Measurements from ENCODE around the gene ATG13.

Gene ATG13

DNA sequence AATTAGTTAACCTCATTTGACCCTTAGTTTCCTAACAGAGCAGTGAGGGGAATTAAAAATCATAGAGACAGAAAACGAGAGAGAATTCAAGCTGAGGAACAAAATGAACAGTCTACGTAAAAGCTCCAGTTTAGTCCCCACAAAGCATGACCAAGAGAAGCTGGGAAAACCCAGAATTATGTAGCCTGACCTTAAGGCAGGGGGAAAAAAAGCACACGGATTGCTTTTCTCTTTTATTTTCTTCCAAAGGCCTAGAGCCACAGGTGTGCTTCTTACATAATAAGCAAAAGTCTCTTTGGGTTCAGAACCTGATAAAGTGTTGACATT, 23.0 kb upstream of the ATG13 start:
- H3K36me3 ChIP-seq (ENCODE audit: insufficient read depth, low read length), result no peaks in the 10 kb centered on the region
- no peaks in the 10 kb centered on the region for H4K20me1 ChIP-seq (ENCODE audit: insufficient read depth, low read length)
- no peaks in the 10 kb centered on the region for H3K9me2 ChIP-seq (ENCODE audit: low read depth, low read length)
- H3F3A ChIP-seq (ENCODE audit: insufficient read depth, low read length), result no peaks in the 10 kb centered on the region
- H3K9me3 ChIP-seq (ENCODE audit: low read length), result no peaks in the 10 kb centered on the region
- H3K4me3 ChIP-seq (ENCODE audit: low read depth, low read length, poor library complexity, severe bottlenecking), result peak overlapping the region; percentile 93
- H3K4me1 ChIP-seq (ENCODE audit: insufficient read depth, low read length, severe bottlenecking), result peaks cover 37% of the 10 kb centered on the region
- H3K79me2 ChIP-seq (ENCODE audit: insufficient read depth, low read length), result peaks cover 43% of the 10 kb centered on the region
- H3K27ac ChIP-seq (ENCODE audit: low read depth, low read length, poor library complexity, severe bottlenecking), result peak overlapping the region; percentile 62
- peak overlapping the region; percentile 93 for H3K4me2 ChIP-seq (ENCODE audit: low read length)
- peak overlapping the region; percentile 81 for H3K9ac ChIP-seq (ENCODE audit: low read length)
- H3K27me3 ChIP-seq (ENCODE audit: insufficient read depth, low read length), result no peaks in the 10 kb centered on the region
- peak overlapping the region; percentile 87; the same call in 1 of the 2 replicates for H2AFZ ChIP-seq (ENCODE audit: low read length)
- no peak for TF ChIP-seq EZH2 (IDR thresholded peaks at IDR 0.05; ENCODE audit: borderline replicate concordance, low read length)
- TF ChIP-seq, protein P1, sequence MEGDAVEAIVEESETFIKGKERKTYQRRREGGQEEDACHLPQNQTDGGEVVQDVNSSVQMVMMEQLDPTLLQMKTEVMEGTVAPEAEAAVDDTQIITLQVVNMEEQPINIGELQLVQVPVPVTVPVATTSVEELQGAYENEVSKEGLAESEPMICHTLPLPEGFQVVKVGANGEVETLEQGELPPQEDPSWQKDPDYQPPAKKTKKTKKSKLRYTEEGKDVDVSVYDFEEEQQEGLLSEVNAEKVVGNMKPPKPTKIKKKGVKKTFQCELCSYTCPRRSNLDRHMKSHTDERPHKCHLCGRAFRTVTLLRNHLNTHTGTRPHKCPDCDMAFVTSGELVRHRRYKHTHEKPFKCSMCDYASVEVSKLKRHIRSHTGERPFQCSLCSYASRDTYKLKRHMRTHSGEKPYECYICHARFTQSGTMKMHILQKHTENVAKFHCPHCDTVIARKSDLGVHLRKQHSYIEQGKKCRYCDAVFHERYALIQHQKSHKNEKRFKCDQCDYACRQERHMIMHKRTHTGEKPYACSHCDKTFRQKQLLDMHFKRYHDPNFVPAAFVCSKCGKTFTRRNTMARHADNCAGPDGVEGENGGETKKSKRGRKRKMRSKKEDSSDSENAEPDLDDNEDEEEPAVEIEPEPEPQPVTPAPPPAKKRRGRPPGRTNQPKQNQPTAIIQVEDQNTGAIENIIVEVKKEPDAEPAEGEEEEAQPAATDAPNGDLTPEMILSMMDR (IDR thresholded peaks at IDR 0.05; ENCODE audit: low read length), result no peak

- no peaks in the 10 kb centered on the region for H3K9me3 ChIP-seq (ENCODE audit: low read length)
- H3K9ac ChIP-seq (ENCODE audit: low read length), result no peak overlapping the region; the same call in 1 of the 2 replicates
- H3K79me2 ChIP-seq (ENCODE audit: insufficient read depth, low read length), result peaks cover 38% of the 10 kb centered on the region
- H3K9me2 ChIP-seq (ENCODE audit: low read depth, low read length), result no peaks in the 10 kb centered on the region
- no peaks in the 10 kb centered on the region for H4K20me1 ChIP-seq (ENCODE audit: insufficient read depth, low read length)
- H3K36me3 ChIP-seq (ENCODE audit: insufficient read depth, low read length), result no peaks in the 10 kb centered on the region
- H3F3A ChIP-seq (ENCODE audit: insufficient read depth, low read length), result no peaks in the 10 kb centered on the region
- H3K4me1 ChIP-seq (ENCODE audit: insufficient read depth, low read length, severe bottlenecking), result peaks cover 37% of the 10 kb centered on the region
- H3K4me3 ChIP-seq (ENCODE audit: low read depth, low read length, poor library complexity, severe bottlenecking), result no peak overlapping the region
- peak overlapping the region; percentile 87; the same call in 1 of the 2 replicates for H2AFZ ChIP-seq (ENCODE audit: low read length)
- peak overlapping the region; percentile 62 for H3K27ac ChIP-seq (ENCODE audit: low read depth, low read length, poor library complexity, severe bottlenecking)
- H3K27me3 ChIP-seq (ENCODE audit: insufficient read depth, low read length), result no peaks in the 10 kb centered on the region
- H3K4me2 ChIP-seq (ENCODE audit: low read length), result no peak overlapping the region; the same call in 1 of the 2 replicates
- TF ChIP-seq, protein P1 (IDR thresholded peaks at IDR 0.05; ENCODE audit: low read length), result no peak
- TF ChIP-seq EZH2 (IDR thresholded peaks at IDR 0.05; ENCODE audit: borderline replicate concordance, low read length), result no peak
Measured at GRCh38 chr11:46594785-46595184, 22.6 kb upstream of the ATG13 start.

GRCh38 chr11:46597155-46597554, 20.2 kb upstream of the ATG13 start:
- Histone ChIP-seq H3K36me3 (ENCODE audit: insufficient read depth, low read length) (no peaks in the 10 kb centered on the region), H3K9ac (ENCODE audit: low read length) (no peak overlapping the region), H2AFZ (ENCODE audit: low read length) (no peak overlapping the region), H3F3A (ENCODE audit: insufficient read depth, low read length) (no peaks in the 10 kb centered on the region), H3K4me2 (ENCODE audit: low read length) (no peak overlapping the region), H3K27me3 (ENCODE audit: insufficient read depth, low read length) (no peaks in the 10 kb centered on the region), H3K27ac (ENCODE audit: low read depth, low read length, poor library complexity, severe bottlenecking) (no peak overlapping the region), H4K20me1 (ENCODE audit: insufficient read depth, low read length) (no peaks in the 10 kb centered on the region), H3K9me3 (ENCODE audit: low read length) (no peaks in the 10 kb centered on the region), H3K79me2 (ENCODE audit: insufficient read depth, low read length) (peaks cover 15% of the 10 kb centered on the region), H3K4me1 (ENCODE audit: insufficient read depth, low read length, severe bottlenecking) (peaks cover 19% of the 10 kb centered on the region), H3K9me2 (ENCODE audit: low read depth, low read length) (no peaks in the 10 kb centered on the region), H3K4me3 (ENCODE audit: low read depth, low read length, poor library complexity, severe bottlenecking) (no peak overlapping the region)
- no peak for TF ChIP-seq EZH2 (IDR thresholded peaks at IDR 0.05; ENCODE audit: borderline replicate concordance, low read length)
- TF ChIP-seq, protein P1 (IDR thresholded peaks at IDR 0.05; ENCODE audit: low read length), result no peak

Data from OCI-LY1 (cell line).